ENCODE measurements around the gene NPC2.

The NPC2 gene

GRCh38 chr14:74531006-74531405 lies 37.9 kb upstream of the NPC2 start:
- peaks cover 12% of the 10 kb centered on the region for H3K36me3 ChIP-seq (ENCODE audit: control insufficient read depth, insufficient read depth, low read length)
- no peaks in the 10 kb centered on the region for H3K4me1 ChIP-seq (ENCODE audit: control insufficient read depth, insufficient read depth, low read length, poor library complexity, severe bottlenecking)
- no peak overlapping the region for H3K27ac ChIP-seq (ENCODE audit: low read depth, low read length, severe bottlenecking)
- 80 to 100% methylated on average over 1 of the region's 3 CpGs for WGBS, 2 experiments (ENCODE audit: insufficient coverage in 2 of 2)
- H3K4me3 ChIP-seq (ENCODE audit: extremely low read depth, insufficient read depth, low read length, poor library complexity, severe bottlenecking) = no peak overlapping the region
- no peaks in the 10 kb centered on the region for H3K9me3 ChIP-seq (ENCODE audit: control insufficient read depth, low read length)

GRCh38 chr14:74528886-74529285 lies 35.8 kb upstream of the NPC2 start:
- H3K9me3 ChIP-seq (ENCODE audit: control insufficient read depth, low read length) = no peaks in the 10 kb centered on the region
- H3K36me3 ChIP-seq (ENCODE audit: control insufficient read depth, insufficient read depth, low read length) = peaks cover 12% of the 10 kb centered on the region
- H3K4me1 ChIP-seq (ENCODE audit: control insufficient read depth, insufficient read depth, low read length, poor library complexity, severe bottlenecking) = no peaks in the 10 kb centered on the region
- no peak overlapping the region for H3K27ac ChIP-seq (ENCODE audit: low read depth, low read length, severe bottlenecking)
- WGBS, 2 experiments (ENCODE audit: insufficient coverage in 2 of 2) = 96 to 98% methylated on average over 10 of the region's 10 CpGs
- H3K4me3 ChIP-seq (ENCODE audit: extremely low read depth, insufficient read depth, low read length, poor library complexity, severe bottlenecking) = no peak overlapping the region

- Histone ChIP-seq H3K36me3 (ENCODE audit: control insufficient read depth, insufficient read depth, low read length) (peaks cover 17% of the 10 kb centered on the region), H3K27ac (ENCODE audit: low read depth, low read length, severe bottlenecking) (no peak overlapping the region), H3K4me3 (ENCODE audit: extremely low read depth, insufficient read depth, low read length, poor library complexity, severe bottlenecking) (no peak overlapping the region), H3K4me1 (ENCODE audit: control insufficient read depth, insufficient read depth, low read length, poor library complexity, severe bottlenecking) (no peaks in the 10 kb centered on the region), H3K9me3 (ENCODE audit: control insufficient read depth, low read length) (no peaks in the 10 kb centered on the region)
- 96 to 97% methylated on average over 13 of the region's 14 CpGs for WGBS, 2 experiments (ENCODE audit: insufficient coverage in 2 of 2)
These were observed 35.3 kb upstream of the NPC2 start for GRCh38 chr14:74528406-74528805.

GRCh38 chr14:74527736-74528280 lies 34.7 kb upstream of the NPC2 start:
- no peaks in the 10 kb centered on the region for H3K4me1 ChIP-seq (ENCODE audit: control insufficient read depth, insufficient read depth, low read length, poor library complexity, severe bottlenecking)
- peaks cover 21% of the 10 kb centered on the region for H3K36me3 ChIP-seq (ENCODE audit: control insufficient read depth, insufficient read depth, low read length)
- H3K4me3 ChIP-seq (ENCODE audit: extremely low read depth, insufficient read depth, low read length, poor library complexity, severe bottlenecking) = no peak overlapping the region
- no peak overlapping the region for H3K27ac ChIP-seq (ENCODE audit: low read depth, low read length, severe bottlenecking)
- 89 to 92% methylated on average over 7 of the region's 10 CpGs for WGBS, 2 experiments (ENCODE audit: insufficient coverage in 2 of 2)
- no peaks in the 10 kb centered on the region for H3K9me3 ChIP-seq (ENCODE audit: control insufficient read depth, low read length)

- no peaks in the 10 kb centered on the region for H3K9me3 ChIP-seq (ENCODE audit: control insufficient read depth, low read length)
- H3K4me3 ChIP-seq (ENCODE audit: extremely low read depth, insufficient read depth, low read length, poor library complexity, severe bottlenecking) = no peak overlapping the region
- H3K4me1 ChIP-seq (ENCODE audit: control insufficient read depth, insufficient read depth, low read length, poor library complexity, severe bottlenecking) = no peaks in the 10 kb centered on the region
- 78 to 89% methylated on average over 5 to 9 of the region's 10 CpGs for WGBS, 2 experiments (ENCODE audit: insufficient coverage in 2 of 2)
- H3K27ac ChIP-seq (ENCODE audit: low read depth, low read length, severe bottlenecking) = no peak overlapping the region
- H3K36me3 ChIP-seq (ENCODE audit: control insufficient read depth, insufficient read depth, low read length) = peaks cover 20% of the 10 kb centered on the region
These were observed 33.9 kb upstream of the NPC2 start for GRCh38 chr14:74526854-74527585.

DNA sequence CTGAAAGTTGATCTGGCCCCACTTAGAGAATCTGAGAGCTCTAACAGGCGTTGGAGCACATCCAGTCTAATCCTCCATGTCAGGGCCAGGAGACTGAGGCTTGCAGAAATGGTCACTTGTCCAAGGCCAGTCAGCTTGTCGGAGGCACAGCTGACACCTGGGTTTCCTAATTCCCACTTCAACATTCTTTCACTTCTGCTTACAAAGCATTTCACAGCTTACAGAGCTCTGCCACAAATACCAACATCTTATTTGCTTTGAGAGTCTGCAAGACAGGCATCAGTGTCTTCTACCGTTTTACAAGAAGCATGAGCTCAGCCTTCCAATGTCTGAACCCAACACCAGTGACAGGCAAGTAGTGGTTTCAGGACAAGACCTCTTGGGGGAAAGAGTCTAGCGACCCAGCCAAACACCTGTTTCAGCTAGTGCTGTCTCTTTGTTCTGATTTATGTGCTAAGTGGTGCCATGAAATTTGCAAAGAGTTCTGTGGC lies 32.3 kb upstream of the NPC2 start:
- H3K9me3 ChIP-seq (ENCODE audit: control insufficient read depth, low read length) = no peaks in the 10 kb centered on the region
- 91 to 93% methylated on average over 4 of the region's 4 CpGs for WGBS, 2 experiments (ENCODE audit: insufficient coverage in 2 of 2)
- H3K36me3 ChIP-seq (ENCODE audit: control insufficient read depth, insufficient read depth, low read length) = peaks cover 24% of the 10 kb centered on the region
- H3K4me3 ChIP-seq (ENCODE audit: extremely low read depth, insufficient read depth, low read length, poor library complexity, severe bottlenecking) = no peak overlapping the region
- H3K27ac ChIP-seq (ENCODE audit: low read depth, low read length, severe bottlenecking) = no peak overlapping the region
- no peaks in the 10 kb centered on the region for H3K4me1 ChIP-seq (ENCODE audit: control insufficient read depth, insufficient read depth, low read length, poor library complexity, severe bottlenecking)

GRCh38 chr14:74524812-74525135 lies 31.7 kb upstream of the NPC2 start:
- Histone ChIP-seq H3K36me3 (ENCODE audit: control insufficient read depth, insufficient read depth, low read length) (peaks cover 22% of the 10 kb centered on the region), H3K4me3 (ENCODE audit: extremely low read depth, insufficient read depth, low read length, poor library complexity, severe bottlenecking) (no peak overlapping the region), H3K9me3 (ENCODE audit: control insufficient read depth, low read length) (no peaks in the 10 kb centered on the region), H3K4me1 (ENCODE audit: control insufficient read depth, insufficient read depth, low read length, poor library complexity, severe bottlenecking) (no peaks in the 10 kb centered on the region), H3K27ac (ENCODE audit: low read depth, low read length, severe bottlenecking) (no peak overlapping the region)

GRCh38 chr14:74524076-74524811 lies 31.1 kb upstream of the NPC2 start:
- 81 to 83% methylated on average over 9 to 11 of the region's 14 CpGs for WGBS, 2 experiments (ENCODE audit: insufficient coverage in 2 of 2)
- H3K9me3 ChIP-seq (ENCODE audit: control insufficient read depth, low read length) = no peaks in the 10 kb centered on the region
- no peak overlapping the region for H3K4me3 ChIP-seq (ENCODE audit: extremely low read depth, insufficient read depth, low read length, poor library complexity, severe bottlenecking)
- H3K36me3 ChIP-seq (ENCODE audit: control insufficient read depth, insufficient read depth, low read length) = peaks cover 22% of the 10 kb centered on the region
- H3K27ac ChIP-seq (ENCODE audit: low read depth, low read length, severe bottlenecking) = no peak overlapping the region
- H3K4me1 ChIP-seq (ENCODE audit: control insufficient read depth, insufficient read depth, low read length, poor library complexity, severe bottlenecking) = no peaks in the 10 kb centered on the region

DNA sequence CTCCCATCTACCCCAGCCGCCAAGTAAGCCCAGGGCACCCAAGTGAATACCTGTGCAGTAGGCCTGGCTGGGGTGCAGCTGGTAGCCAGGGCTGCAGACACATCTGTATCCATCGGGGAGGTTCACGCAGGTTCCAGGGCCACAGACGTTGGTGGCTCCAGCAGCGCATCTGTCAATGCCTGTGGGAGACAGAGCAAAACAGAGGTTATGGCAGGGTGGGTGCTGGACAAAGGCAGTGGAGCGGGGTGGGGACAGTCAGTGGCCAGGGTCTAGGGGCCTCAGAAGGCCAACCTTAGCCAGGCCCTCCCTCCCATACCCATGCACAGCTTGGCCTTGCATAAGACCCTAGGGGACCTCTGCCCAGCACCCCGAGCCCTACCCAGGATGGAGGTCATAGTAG lies 29.6 kb upstream of the NPC2 start:
- Histone ChIP-seq H3K9me3 (ENCODE audit: control insufficient read depth, low read length) (no peaks in the 10 kb centered on the region), H3K4me1 (ENCODE audit: control insufficient read depth, insufficient read depth, low read length, poor library complexity, severe bottlenecking) (no peaks in the 10 kb centered on the region), H3K36me3 (ENCODE audit: control insufficient read depth, insufficient read depth, low read length) (peaks cover 27% of the 10 kb centered on the region), H3K4me3 (ENCODE audit: extremely low read depth, insufficient read depth, low read length, poor library complexity, severe bottlenecking) (no peak overlapping the region), H3K27ac (ENCODE audit: low read depth, low read length, severe bottlenecking) (no peak overlapping the region)
- 87 to 97% methylated on average over 6 of the region's 7 CpGs for WGBS, 2 experiments (ENCODE audit: insufficient coverage in 2 of 2)

DNA sequence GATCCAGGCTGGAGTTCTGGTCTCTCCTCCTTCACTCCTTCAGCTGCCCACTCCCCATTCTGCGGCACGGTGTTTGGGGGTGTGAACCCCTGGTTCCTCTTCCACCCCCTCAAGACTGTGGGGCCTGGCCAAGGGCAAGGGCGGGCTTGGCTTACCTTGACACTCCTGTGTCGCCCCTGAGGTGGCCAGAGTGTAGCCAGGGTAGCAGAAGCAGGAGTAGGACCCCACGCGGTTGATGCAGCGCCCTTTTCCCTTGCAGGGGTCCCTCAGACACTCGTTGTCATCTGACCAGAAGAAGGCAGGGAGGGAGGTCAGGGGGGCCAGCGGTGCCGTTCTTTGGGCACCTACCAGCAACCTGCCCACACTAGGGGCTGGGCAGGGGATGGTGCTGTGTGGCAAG lies 28.7 kb upstream of the NPC2 start:
- Histone ChIP-seq H3K36me3 (ENCODE audit: control insufficient read depth, insufficient read depth, low read length) (peaks cover 27% of the 10 kb centered on the region), H3K4me1 (ENCODE audit: control insufficient read depth, insufficient read depth, low read length, poor library complexity, severe bottlenecking) (peaks cover 5% of the 10 kb centered on the region), H3K9me3 (ENCODE audit: control insufficient read depth, low read length) (no peaks in the 10 kb centered on the region), H3K4me3 (ENCODE audit: extremely low read depth, insufficient read depth, low read length, poor library complexity, severe bottlenecking) (no peak overlapping the region), H3K27ac (ENCODE audit: low read depth, low read length, severe bottlenecking) (no peak overlapping the region)
- 93 to 100% methylated on average over 4 to 7 of the region's 10 CpGs for WGBS, 2 experiments (ENCODE audit: insufficient coverage in 2 of 2)

Measured in mesodermal cell (in vitro differentiated cells).